ENCODE data around the gene MYO10.

The MYO10 gene

DNA sequence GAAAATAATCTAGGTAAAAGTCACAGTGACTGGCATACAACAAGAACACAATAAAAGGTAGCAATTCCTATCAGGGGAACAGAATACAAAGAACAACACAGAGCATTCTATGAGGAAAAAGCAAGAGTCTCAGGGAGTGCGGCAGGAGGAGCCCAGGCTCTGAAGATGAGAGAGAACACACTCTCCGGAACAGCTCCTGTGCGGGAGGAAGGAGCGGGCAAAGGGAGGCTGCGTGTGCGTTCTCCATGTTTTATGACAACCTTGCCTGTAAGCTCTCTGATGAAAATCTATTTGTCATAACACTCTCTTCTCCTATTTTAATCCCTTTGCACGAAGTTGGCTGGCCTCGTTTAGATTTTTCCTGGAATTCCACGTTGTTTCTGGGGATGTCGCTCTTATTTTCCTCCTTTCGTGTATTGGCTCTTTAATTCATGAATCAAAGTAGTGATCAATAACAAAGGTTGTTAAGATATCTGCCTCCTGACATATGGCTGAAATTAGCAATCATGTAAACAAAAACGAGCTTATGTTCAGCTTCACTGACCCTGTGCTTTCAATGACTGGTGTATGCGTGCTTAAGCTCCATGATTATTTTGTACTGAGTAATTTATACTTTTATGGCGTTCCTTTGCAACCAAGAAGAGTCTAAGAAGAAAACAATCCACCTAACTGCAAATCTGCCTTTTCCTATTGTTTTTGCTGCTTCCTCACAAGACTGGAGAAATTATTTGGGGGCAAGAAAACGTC lies 109.5 kb downstream of the MYO10 start:
- in situ Hi-C loops (cut with MboI; ENCODE audit: low sequenced_read_pairs): no loop called here

GRCh38 chr5:16819522-16820167 lies 116.4 kb downstream of the MYO10 start:
- in situ Hi-C loops (cut with MboI; ENCODE audit: low sequenced_read_pairs): no loop called here

DNA sequence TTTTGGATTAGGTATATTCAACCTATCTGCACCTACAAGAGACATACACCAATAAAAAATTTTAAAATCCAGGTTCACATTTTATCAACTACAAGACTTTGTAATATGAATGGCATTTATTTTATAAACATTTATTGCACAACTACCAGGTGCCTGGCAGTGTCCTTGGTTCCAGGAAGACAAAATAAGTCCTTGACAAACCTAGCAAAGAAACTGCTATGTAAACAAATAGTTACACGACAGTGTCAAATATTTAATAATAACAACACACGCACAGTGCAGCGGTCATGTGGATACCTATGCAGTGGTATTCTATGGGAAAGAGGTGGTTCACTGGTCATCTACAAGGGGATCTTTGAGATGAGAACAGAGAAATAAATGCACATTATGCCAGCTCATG lies 120.7 kb downstream of the MYO10 start:
- in situ Hi-C loops (cut with MboI; ENCODE audit: low sequenced_read_pairs): no loop called here

GRCh38 chr5:16812911-16813310 lies 123.2 kb downstream of the MYO10 start:
- in situ Hi-C loops (cut with MboI; ENCODE audit: low sequenced_read_pairs): no loop called here

DNA sequence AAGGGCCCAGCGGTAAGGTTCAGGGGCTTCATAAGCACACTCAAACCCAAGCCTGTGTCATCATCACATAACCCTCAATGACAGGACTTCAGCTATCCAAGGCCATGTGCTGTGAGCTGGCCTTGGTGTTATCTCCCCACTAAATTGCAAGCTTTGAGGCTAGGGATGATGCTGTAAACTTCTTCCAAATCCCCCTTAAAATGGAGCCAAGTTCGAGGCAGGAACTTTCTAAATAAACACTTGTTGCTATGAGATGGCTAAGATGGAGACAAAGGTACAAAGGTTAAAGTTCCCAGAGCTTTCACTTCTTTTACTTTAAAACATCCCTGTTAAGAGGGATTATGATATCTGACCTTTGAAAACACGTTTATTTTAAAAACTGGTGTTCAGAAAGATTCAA lies 123.6 kb downstream of the MYO10 start:
- in situ Hi-C loops (cut with MboI; ENCODE audit: low sequenced_read_pairs): no loop called here

DNA sequence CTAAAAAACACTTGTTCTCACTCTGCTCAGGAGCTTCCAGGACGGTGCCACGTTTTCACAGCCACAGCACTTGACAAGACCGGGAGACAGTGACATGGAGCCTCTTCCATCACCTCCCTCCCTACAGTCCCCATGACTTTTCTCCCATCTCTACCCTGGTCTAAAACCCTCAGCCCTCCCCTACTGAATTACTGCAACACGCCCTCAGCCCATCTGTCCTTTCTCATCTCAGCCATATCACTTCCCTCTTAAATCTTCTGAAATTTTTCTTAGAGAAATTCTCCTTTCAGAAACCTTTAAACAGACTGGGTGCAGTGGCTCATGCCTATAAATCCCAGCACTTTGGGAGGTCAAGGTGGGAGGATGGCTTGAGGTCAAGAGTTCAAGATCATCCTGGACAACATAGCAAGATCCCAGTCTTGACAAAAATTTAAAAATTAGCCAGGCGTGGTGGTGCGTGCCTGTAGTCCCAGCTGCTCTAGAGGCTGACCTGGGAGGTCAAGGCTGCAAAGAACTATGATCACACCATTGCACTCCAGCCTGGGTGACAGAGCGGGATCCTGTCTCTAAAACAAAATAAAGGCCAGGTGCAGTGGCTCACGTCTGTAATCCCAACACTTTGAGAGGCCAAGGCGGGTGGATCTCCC lies 125.8 kb downstream of the MYO10 start:
- in situ Hi-C loops (cut with MboI; ENCODE audit: low sequenced_read_pairs): no loop called here

DNA sequence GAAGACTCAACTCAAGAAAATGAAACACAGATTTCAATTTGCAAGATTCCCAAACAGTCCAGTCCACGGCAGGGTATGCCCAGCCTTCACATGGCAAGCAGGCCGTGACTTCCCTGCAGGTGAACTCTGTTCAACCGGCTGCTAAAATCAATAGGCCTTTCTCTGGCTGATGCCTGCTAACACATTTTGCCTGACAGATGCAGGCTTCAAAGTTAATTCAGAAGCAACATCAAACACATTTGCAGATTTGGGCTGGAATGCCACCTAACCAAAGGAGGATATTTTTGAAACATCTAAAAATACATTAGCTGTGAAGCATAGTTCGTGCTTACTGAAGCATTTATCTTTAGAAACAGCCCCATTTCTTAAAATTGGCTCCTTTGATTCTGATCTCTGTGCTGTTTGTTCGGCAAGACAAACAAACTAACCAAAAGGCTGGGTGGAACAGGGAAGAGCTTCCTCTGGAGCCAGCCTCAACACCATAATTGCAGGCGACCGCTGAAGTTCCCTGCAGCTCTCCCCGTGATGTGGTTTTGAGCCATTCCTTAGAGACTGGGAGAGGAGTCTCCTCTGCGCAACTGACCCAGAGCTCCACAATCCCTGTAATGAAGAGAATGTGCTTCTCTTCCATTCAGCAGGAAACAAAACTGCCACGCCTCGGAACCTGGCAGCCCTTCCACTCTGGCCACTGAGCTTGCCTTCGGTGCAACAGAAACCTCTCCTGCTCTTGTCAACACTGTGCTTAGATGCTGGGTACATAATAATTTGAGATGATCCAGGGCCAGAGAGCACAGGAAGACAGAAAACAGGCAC lies 126.5 kb downstream of the MYO10 start:
- in situ Hi-C loops (cut with MboI; ENCODE audit: low sequenced_read_pairs): no loop called here

GRCh38 chr5:16809010-16809394 lies 127.1 kb downstream of the MYO10 start:
- in situ Hi-C loops (cut with MboI; ENCODE audit: low sequenced_read_pairs): no loop called here

GRCh38 chr5:16808021-16808420 lies 128.1 kb downstream of the MYO10 start:
- in situ Hi-C loops (cut with MboI; ENCODE audit: low sequenced_read_pairs): no loop called here

GRCh38 chr5:16807547-16807864 lies 128.6 kb downstream of the MYO10 start:
- in situ Hi-C loops (cut with MboI; ENCODE audit: low sequenced_read_pairs): no loop called here

DNA sequence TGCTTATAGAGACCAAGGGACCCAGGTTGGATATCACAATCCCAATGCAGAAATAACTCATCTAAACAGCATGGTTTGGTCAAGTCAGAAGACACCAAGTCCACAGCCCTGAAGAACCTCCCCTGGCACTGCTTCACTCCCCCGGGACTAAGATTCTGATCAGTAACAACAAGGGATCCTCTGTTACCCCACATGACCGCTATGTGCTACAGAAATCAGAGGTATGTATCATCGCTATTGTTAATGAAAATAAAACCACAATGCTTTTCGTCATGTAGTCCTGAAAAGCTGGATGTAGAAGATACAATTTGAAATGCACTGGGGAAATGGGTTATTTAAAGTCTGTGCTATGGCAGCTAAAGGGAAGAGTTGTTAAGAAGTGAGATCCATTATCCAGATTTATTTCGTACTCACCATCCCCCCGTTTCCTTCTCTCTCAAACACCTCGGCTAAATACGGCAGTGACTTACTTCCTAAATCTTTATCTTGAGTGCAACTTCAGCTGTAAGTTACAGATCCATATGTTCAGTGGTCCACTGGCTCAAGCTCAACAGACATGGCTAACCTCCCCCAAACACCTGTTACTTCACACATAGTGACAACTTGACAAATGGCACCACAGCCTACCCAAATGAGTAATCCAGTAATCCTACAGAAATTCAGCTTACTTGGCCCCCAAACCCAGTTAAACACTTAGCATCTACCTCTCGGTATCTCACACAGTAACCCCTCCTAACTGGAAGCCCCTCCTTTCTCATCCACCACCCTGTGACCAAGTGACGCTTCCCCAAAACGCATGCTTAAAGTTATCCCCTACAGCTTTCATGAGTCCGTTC lies 129.2 kb downstream of the MYO10 start:
- in situ Hi-C loops (cut with MboI; ENCODE audit: low sequenced_read_pairs): no loop called here

DNA sequence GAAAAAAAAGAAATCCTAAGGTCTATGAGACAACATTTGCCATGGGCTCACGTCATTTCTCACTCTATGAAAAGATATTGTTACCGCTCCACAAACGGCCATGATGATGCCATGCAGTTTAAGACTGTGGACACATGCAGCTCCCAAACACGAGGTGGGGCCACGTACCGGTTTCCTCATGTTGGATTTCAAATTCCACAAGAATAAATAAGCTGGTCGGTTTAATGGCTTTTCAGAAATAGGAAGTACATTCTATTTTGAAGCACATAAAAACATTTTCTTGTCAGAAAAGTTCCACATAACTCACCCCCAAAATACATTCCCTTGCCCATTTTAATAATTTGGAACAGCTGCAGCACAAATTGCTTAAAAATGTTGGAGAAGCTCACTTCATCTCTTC lies 130.6 kb downstream of the MYO10 start:
- in situ Hi-C loops (cut with MboI; ENCODE audit: low sequenced_read_pairs): no loop called here

DNA sequence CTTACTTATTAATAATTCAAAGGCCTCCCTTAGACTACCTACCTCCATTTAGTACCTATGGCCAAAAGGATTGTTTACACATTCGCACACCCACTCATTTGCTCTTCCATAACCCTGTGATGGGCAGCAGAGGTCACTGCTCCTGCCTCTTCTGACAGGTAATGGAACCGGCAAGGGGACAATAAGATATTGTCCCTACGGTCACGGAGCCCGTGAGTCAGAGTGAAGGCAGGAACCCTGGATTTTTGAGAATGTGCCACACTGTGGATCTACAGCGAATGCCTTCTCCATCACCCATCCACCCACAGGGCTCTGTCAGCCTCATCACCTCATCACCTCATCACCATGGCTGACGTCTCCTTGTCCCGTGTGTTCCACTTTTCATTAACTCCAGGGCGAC lies 132.3 kb downstream of the MYO10 start:
- in situ Hi-C loops (cut with MboI; ENCODE audit: low sequenced_read_pairs): no loop called here

GRCh38 chr5:16800477-16800876 lies 135.6 kb downstream of the MYO10 start:
- in situ Hi-C loops (cut with MboI; ENCODE audit: low sequenced_read_pairs): no loop called here

DNA sequence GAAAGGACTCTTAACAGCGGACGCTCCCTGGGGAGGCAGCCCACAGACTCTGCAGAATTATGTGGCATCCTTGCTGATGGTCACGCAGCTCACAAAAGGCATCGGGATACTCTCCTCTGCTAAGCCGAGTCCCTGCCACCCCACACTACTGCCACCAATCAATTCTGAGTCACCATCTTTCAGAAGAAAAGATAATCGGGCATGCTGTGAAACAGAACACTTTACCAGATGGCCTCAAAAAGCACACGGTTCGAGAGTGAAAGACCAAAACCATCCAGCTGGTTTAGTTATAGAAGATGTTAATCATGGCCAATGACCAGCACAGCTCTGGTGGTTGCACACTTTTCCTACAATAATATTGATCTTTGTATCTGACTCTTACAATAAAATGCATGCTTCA lies 136.3 kb downstream of the MYO10 start:
- in situ Hi-C loops (cut with MboI; ENCODE audit: low sequenced_read_pairs): no loop called here

DNA sequence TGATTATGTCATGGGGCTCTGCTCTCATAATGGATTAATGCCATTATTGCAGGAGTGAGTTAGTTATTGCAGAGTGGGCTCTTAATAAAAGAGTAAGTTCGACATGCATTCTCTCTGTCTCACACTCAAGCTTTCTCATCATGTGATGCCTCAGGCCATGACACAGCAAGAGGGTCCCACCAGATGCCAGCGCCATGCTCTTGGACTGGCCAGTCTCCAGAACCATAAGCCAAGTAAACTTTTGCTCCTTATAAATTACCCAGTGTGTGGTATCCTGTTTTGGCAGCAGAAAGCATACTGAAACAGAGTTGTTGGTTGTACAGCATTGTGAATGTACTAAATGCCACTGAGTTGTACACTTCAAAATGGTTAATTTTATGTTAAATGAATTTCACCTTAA lies 138.1 kb downstream of the MYO10 start:
- in situ Hi-C loops (cut with MboI; ENCODE audit: low sequenced_read_pairs): no loop called here

DNA sequence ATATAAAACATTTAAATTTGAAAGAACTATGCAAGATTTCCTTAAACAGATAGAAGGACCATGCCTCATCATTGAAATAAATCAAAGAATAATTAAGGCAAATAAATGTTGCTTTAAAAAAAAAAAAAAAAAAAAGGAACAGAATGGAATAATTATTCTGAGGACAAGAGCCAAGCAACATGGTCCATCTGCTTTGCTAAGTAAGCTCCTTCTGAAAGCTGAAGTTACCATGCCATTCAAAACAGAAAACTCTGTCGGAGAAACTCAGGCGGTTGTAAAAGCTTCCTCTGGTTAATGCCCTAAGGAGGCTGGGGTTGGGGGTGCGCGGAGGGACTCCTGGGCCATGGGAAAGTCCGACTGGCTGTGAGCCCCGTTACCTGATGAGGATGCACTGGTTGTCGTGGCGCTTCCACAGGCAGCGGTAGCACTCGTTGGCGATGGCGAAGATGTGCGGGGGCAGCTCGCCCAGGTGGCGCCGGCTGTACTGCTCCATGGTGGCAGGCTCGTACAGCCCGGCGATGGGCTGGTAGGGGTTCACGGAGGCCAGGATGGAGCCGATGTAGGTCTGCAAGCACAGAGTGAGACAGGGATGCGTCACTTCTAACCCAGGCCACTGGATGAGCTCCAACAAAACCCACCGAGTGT lies 141.7 kb downstream of the MYO10 start:
- in situ Hi-C loops (cut with MboI; ENCODE audit: low sequenced_read_pairs): no loop called here

- in situ Hi-C loops (cut with MboI; ENCODE audit: low sequenced_read_pairs): no loop called here
Observed at GRCh38 chr5:16792598-16793275, 143.4 kb downstream of the MYO10 start.

DNA sequence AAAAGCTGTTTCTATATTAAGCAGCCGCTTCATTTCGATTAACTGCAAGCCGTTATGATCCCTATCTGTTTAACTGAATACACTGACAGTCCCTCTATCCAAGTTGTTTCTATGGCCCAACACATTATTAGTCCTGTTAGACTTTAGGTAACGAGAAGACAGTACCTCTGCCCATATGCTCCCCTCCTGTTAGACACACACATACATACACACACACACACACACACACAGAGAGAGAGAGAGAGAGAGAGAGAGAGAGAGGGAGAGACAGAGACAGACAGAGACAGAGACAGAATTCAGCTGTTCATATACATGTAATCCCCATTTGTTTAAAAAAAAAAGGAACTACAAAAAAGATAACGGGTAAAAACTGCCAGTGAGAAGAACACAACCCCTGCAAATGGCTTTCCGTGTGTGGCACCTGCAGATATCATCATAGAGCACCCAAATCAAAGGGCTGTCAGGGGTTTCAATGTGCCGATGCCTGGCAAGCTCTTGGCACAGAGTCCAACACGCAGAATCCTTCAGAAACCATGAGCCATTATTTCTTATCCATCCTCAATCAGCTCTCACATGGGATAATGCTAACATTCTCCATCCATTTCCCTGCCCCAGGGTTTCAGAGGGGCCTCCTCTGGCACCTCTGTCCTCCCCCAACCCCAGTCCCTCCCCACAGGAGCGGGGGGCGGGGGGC lies 144.0 kb downstream of the MYO10 start:
- in situ Hi-C loops (cut with MboI; ENCODE audit: low sequenced_read_pairs): no loop called here
